Activated CD8-positive, alpha-beta T cell treated with anti-CD3 and anti-CD28 coated beads for 36 hours (primary cell): ENCODE measurements around the gene TOR2A. TPM values are rescaled to one million over a fixed set of nuclear protein-coding genes. Genes with fewer than 3 reads are reported as not detected.
A peak's percentile ranks its signal among the peaks of the same experiment; 100 is the strongest.

ENCODE experiments used
- ATAC-seq: fragments of 200-7000 bp; cut with Tn5 transposase; one replicate; pipeline ENCODE4 v1.10.0; 2021; ENCODE audit warnings: mild to moderate bottlenecking, moderate library complexity
- CTCF ChIA-PET: fragments of 350-600 bp; sonication (Branson Sonifier 250); formaldehyde crosslinking; loops from one replicate; lab custom pipeline; 2021; ENCODE audit warnings: antibody characterized with exemption; lab: Charles Lee
- POLR2A ChIA-PET: fragments of 350-600 bp; sonication (Branson Sonifier 250); formaldehyde crosslinking; loops from one replicate; lab custom pipeline; 2021; ENCODE audit warnings: antibody characterized with exemption; lab: Charles Lee
- DNase-seq: peaks from one replicate; pipeline ENCODE4 v3.0.0-alpha.2; 2020
- H3K27ac Mint-ChIP-seq: one replicate; pipeline ENCODE4 v1.8.0; 2021; ENCODE audit warnings: mild to moderate bottlenecking, mixed read lengths
- H3K27me3 Mint-ChIP-seq: one replicate; pipeline ENCODE4 v1.8.0; 2021; ENCODE audit warnings: mixed read lengths
- H3K36me3 Mint-ChIP-seq: one replicate; pipeline ENCODE4 v1.8.0; 2021; ENCODE audit warnings: low read depth, mixed read lengths
- H3K4me1 Mint-ChIP-seq: one replicate; pipeline ENCODE4 v1.8.0; 2021; ENCODE audit warnings: low read depth, mixed read lengths
- H3K4me3 Mint-ChIP-seq: one replicate; pipeline ENCODE4 v1.8.0; 2021; ENCODE audit warnings: mild to moderate bottlenecking, moderate library complexity, mixed read lengths
- H3K9me3 Mint-ChIP-seq: one replicate; pipeline ENCODE4 v1.8.0; 2021; ENCODE audit warnings: mixed read lengths
- CTCF ChIP-seq: fragments of 200-600 bp; IDR thresholded peaks from one replicate; pipeline ENCODE4 v1.8.0; 2022; ENCODE audit warnings: antibody characterized with exemption, mild to moderate bottlenecking
- intact Hi-C: fragments of 100-400 bp; cut with micrococcal nuclease; formaldehyde crosslinking; loops from one replicate; pipeline ENCODE4 v1.10.0; 2022
- total RNA-seq, 2 experiments: library from RNA; stranded (reverse); gene quantifications; one replicate each; pipeline ENCODE4 v1.2.3, GENCODE V29; 2021

TOR2A gene
- total RNA-seq, 2 experiments from 2014 or later = 14.4 to 16.1 TPM

- H3K27me3 Mint-ChIP-seq = no peaks in the 10 kb centered on the region
- H3K27ac Mint-ChIP-seq = no peak overlapping the region
- ATAC-seq (no peak), DNase-seq (peak; percentile 34)
- H3K9me3 Mint-ChIP-seq = peaks cover 2% of the 10 kb centered on the region
- no peak for TF ChIP-seq CTCF
- ChIA-PET POLR2A (interaction anchor here (0.6 to 1.6 kb wide), 5 partner anchors 10 to 288 kb away, joined by 3 to 7 read pairs (median 3); no protein-coding TSS in a partner anchor), CTCF (interaction anchor here (1.3 kb wide), 1 partner anchor 23 kb away, joined by 4 read pairs; no protein-coding TSS in a partner anchor)
- no peak overlapping the region for H3K4me3 Mint-ChIP-seq
- peaks cover 32% of the 10 kb centered on the region for H3K4me1 Mint-ChIP-seq
- intact Hi-C loops = no loop called here
- H3K36me3 Mint-ChIP-seq = peaks cover 2% of the 10 kb centered on the region
Measured at GRCh38 chr9:127711226-127711701, 23.8 kb downstream of the TOR2A start.

GRCh38 chr9:127710204-127710783, 24.8 kb downstream of the TOR2A start:
- no peak for TF ChIP-seq CTCF
- peaks cover 2% of the 10 kb centered on the region for H3K36me3 Mint-ChIP-seq
- H3K9me3 Mint-ChIP-seq = peaks cover 2% of the 10 kb centered on the region
- H3K27ac Mint-ChIP-seq = no peak overlapping the region
- H3K4me3 Mint-ChIP-seq = no peak overlapping the region
- CTCF ChIA-PET = interaction anchor here (1.1 kb wide), 1 partner anchor 11 kb away, joined by 3 read pairs; no protein-coding TSS in a partner anchor
- peaks cover 28% of the 10 kb centered on the region for H3K4me1 Mint-ChIP-seq
- DNase-seq = no peak
- H3K27me3 Mint-ChIP-seq = no peaks in the 10 kb centered on the region
- ATAC-seq = no peak
- intact Hi-C loops = no loop called here
- POLR2A ChIA-PET = interaction anchor here (1.0 to 1.4 kb wide), 2 partner anchors 16 to 287 kb away, joined by 4 read pairs; no protein-coding TSS in a partner anchor

GRCh38 chr9:127708952-127709587, 26.0 kb downstream of the TOR2A start:
- no peak for ATAC-seq
- no peak for TF ChIP-seq CTCF
- H3K4me3 Mint-ChIP-seq = no peak overlapping the region

GRCh38 chr9:127707766-127708165, 27.3 kb downstream of the TOR2A start:
- intact Hi-C loops = no loop called here
- TF ChIP-seq CTCF = no peak
- peak; percentile 86 for ATAC-seq
- peak; percentile 66 for DNase-seq
- H3K9me3 Mint-ChIP-seq = peaks cover 2% of the 10 kb centered on the region
- no peak overlapping the region for H3K4me3 Mint-ChIP-seq
- H3K27ac Mint-ChIP-seq = no peak overlapping the region
- ChIA-PET POLR2A (no interaction called here), CTCF (interaction anchor here (1.0 kb wide), 1 partner anchor 162 kb away, joined by 3 read pairs; no protein-coding TSS in a partner anchor)
- H3K4me1 Mint-ChIP-seq = peaks cover 21% of the 10 kb centered on the region
- H3K36me3 Mint-ChIP-seq = peaks cover 2% of the 10 kb centered on the region
- no peaks in the 10 kb centered on the region for H3K27me3 Mint-ChIP-seq

More at GRCh38 chr9:127708952-127709587, 26.0 kb downstream of the TOR2A start:
- H3K27ac Mint-ChIP-seq = no peak overlapping the region
- CTCF ChIA-PET = interaction anchor here (1.3 kb wide), 1 partner anchor 26 kb away, joined by 4 read pairs; the partner anchor contains the start of gene TOR2A
- no peak for DNase-seq
- no peaks in the 10 kb centered on the region for H3K27me3 Mint-ChIP-seq
- H3K4me1 Mint-ChIP-seq = peaks cover 24% of the 10 kb centered on the region
- POLR2A ChIA-PET = interaction anchor here (1.4 kb wide), 1 partner anchor 15 kb away, joined by 4 read pairs; no protein-coding TSS in a partner anchor
- intact Hi-C loops = no loop called here
- peaks cover 2% of the 10 kb centered on the region for H3K9me3 Mint-ChIP-seq
- H3K36me3 Mint-ChIP-seq = peaks cover 2% of the 10 kb centered on the region
